Smooth muscle cell of the brain vasculature (primary cell): ENCODE data around the gene CHL1.

Experiments
- DNase-seq: peaks from one replicate; pipeline ENCODE4 v3.0.0-alpha.2; 2012; ENCODE audit warnings: low read depth, low spot score

CHL1 gene

GRCh38 chr3:217099-217813 lies 20.7 kb downstream of the CHL1 start:
- no peak for DNase-seq

- no peak for DNase-seq
These were observed 21.4 kb downstream of the CHL1 start for GRCh38 chr3:217948-218347.

- DNase-seq, result no peak
These were observed 32.0 kb downstream of the CHL1 start for GRCh38 chr3:228442-229182.

DNA sequence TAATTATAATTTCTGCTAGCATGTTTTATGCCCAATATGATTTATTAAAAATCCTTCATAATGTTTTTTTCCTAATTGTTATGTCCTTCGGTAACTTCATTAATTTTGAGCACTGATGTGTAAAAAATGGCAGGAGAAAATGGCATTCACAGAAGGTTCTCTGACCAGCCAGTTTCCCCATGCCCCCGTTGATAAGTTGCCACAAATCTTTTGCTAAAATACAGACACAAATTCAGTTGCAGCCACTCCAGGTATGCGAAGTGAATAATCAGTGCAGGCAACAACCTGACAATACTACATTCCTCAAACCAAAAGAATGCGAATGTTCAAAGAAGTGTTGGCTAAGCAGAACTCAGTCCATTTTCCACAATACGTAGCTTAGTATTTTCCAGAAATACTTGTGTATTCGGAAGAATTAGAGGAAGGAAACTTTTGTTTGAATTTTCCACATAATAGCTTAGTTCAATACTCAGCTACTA lies 32.7 kb downstream of the CHL1 start:
- no peak for DNase-seq

DNA sequence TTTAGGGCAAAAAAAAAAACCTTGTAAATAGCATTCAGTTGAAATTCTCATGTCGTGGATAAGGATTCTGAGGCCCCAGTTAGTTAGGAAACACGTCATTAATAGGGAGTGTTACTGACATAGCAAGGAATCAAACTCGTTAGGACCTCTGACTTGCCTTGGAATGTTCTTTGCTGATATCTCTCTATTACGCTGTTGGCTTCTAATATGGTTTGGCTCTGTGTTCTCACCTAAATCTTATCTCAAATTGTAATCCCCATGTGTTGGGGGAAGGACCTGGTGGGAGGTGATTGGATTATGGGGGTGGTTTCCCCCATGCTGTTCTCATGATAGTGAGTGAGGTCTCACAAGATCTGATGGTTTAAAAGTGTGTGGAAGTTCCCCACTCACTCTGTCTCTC lies 40.3 kb downstream of the CHL1 start:
- no peak for DNase-seq

DNA sequence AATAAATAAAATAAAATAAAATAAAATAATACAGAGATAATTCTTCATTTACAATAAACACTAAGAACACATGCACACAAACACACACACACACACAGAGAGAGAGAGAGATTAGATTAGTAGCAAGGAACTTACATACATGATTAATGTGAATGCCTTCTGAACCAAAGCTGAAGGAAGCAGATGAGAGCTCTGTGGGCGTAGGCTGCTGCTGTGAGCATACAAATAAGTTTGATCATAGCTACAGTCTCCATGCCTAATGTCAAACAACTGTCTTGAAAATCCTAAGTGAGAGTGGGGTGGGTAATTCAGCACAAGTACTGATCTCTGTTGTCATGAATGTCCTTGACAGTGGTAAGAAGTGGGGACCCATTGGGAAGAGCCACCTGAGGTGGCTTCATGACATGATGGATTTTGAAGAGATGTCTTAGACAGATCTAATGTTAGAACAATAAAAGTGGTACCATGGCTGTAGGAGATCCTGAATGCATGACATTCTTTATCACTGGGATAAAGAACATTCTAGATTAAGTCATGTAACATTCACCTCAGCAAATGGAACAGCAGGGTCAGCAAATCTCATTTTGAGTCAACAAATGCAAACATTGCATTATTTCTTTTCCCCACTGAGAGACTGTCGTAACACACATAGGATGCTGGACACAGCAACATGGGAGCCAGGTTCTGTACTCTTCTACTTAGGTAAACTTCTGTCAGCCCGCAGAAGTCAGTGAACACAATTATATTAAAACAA lies 46.2 kb downstream of the CHL1 start:
- DNase-seq, result no peak

- no peak for DNase-seq
These were observed 46.8 kb downstream of the CHL1 start for GRCh38 chr3:243356-243725.

- no peak for DNase-seq
These were observed 47.5 kb downstream of the CHL1 start for GRCh38 chr3:244041-244440.

- DNase-seq, result no peak
These were observed 51.4 kb downstream of the CHL1 start for GRCh38 chr3:247916-248315.

DNA sequence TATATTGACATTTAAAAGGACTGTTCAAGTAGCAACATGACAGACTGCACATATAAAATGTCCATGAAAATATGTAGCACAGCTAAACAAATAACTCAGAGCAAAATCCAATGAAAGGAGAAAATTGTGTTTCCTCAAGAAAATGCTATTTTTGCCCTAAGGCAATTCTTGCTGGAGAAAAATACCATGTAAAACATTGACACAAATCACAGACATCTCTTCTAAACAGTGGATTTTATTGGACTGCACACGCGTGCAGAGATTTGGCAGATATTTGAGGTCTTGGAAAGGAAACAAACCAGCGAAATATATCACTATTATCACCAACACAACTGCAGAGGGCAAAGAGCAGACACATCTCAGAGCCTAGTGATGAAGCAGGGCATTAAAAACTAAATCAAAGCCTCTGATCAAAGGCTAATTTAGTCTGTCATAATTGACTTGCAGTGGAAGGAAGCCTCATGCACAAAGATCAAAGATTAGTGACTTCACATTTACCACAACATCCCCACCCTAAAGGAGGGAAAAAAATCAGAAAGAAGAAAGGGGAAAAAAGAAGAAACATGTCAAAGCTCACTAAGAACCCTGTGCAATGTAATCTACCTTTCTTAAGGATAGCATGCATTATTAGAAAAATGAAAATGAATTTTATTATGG lies 52.4 kb downstream of the CHL1 start:
- no peak for DNase-seq

GRCh38 chr3:249587-250262 lies 53.2 kb downstream of the CHL1 start:
- no peak for DNase-seq

DNA sequence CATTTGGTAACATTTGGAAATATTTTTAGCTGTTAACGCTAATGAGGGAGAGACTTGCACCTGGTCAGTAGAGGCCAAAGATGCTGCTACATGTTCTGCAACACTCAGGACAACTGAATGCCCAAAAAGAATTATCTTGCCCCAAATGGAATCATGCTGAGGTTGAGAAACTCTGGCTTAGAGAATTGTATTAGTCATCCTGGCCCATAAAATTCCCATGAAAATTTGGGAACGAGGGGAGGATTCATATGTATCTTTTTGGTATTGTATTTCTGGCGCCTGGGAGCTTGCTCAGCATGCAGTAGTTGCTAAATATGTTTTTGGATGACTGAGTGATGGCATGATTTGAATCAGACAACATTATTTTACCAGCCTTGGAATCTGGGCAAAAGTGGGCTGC lies 59.9 kb downstream of the CHL1 start:
- DNase-seq, result no peak

- no peak for DNase-seq
These were observed 61.3 kb downstream of the CHL1 start for GRCh38 chr3:257826-258225.

GRCh38 chr3:260898-261297 lies 64.3 kb downstream of the CHL1 start:
- no peak for DNase-seq

- DNase-seq, result no peak
These were observed 66.8 kb downstream of the CHL1 start for GRCh38 chr3:263393-263792.

DNA sequence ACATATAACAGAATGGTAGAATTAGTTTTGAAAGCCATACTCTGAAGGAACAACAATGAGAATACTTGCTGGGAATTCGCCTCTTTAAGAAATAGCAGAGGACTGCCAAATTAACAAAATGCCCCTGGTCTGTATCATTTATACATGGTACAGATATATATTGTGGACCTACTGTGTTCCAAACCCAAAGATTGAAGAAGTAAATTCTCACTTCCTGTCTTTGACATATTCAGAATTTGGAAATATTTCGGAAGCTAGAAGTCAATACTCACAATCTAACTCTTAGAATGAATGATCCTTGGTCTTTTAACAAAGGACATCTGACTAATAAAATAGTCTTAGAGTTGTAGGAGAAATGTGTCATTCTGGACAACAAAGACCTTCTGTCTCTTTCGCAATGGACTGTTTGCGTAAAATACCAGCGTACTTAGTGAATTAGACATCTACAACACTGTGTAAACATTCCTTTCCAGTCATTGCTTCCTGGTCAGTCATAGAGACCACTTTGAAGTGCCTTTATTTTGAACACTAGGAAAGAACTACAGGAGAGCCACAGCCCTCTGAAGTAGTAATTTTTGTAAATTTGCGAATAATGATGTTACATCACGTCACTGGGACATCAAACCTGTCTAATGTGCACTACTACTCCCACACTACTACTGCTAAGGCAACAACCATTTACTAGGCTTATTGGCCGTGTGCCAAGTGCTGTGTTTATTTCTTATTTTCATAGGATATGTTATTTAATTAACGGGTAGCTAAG lies 68.0 kb downstream of the CHL1 start:
- DNase-seq, result no peak

DNA sequence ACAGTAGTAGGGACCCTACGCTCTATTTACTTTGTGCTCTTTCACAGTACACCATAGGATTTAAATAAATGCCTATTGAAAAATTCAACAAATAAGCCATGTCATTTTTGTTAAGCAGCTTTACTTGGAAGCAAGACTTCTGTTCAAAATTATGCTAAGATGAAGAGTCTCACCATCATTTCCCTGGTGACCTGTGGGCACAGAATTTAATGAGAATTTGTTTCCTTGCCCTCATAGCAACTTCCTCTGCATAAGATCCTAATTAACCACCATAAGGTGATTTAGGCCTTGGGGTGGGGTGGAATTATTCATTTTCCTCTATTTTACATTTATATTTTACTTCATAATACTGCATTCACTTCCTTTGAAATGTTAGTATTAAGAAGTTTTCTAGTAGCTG lies 70.5 kb downstream of the CHL1 start:
- DNase-seq, result no peak

DNA sequence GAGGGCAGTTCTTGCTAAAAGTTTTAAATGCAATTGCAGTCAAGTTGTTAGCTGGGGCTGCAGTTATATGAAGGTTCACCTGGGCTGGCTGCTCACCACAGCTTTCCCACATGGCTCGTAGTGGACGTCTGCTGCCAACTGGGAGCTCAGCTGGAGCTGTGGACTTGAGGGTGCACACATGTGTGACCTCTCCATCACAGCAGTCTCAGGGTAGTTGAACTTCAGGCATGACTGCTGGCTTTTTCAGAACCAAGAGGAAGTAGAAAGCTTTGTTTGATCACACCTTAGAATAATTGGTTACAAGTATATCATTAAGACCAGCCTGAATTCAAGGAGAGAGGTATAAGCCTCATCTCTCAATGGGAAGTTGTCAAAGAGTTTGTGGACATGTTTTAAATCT lies 74.1 kb downstream of the CHL1 start:
- DNase-seq, result no peak

DNA sequence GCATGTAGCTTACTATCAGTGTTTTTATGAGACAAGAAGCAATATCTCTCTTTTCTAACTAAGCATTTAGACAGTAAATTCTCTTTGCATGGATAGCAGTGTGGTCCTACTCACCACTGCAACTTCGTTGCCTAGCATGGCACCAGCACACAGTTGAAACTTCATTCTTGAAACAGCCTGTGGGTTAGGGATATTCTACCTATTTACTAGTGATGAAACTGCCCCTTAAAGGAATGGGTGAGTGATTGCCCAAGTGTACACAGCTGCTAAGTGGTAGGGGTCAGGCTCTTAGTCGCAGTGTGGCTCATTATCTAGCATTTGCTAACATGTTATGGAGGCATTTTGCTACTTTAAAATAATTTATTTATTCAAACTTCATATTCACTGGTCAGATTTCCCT lies 78.4 kb downstream of the CHL1 start:
- DNase-seq, result no peak

GRCh38 chr3:277873-278272 lies 81.3 kb downstream of the CHL1 start:
- DNase-seq, result no peak
